HepG2 (cell line): ENCODE data around the gene TPD52L2. TPM values are rescaled to one million over a fixed set of nuclear protein-coding genes. Genes with fewer than 3 reads are reported as not detected.

Experiments
- AKAP8 ChIP-seq: sonication (generic); formaldehyde crosslinking; IDR thresholded peaks from 2 replicates; pipeline ENCODE4 v1.5.1; 2020; ENCODE audit warnings: mild to moderate bottlenecking, missing genetic modification reagents
- CTCF ChIP-seq: sonication (generic); formaldehyde crosslinking; IDR thresholded peaks from 2 replicates; pipeline ENCODE4 v1.5.0; 2020; ENCODE audit warnings: mild to moderate bottlenecking, missing genetic modification reagents, moderate library complexity
- EED ChIP-seq: sonication (generic); formaldehyde crosslinking; IDR thresholded peaks from 2 replicates; pipeline ENCODE4 v1.5.0; 2020; ENCODE audit warnings: mild to moderate bottlenecking, missing genetic modification reagents
- EP300 ChIP-seq, 3 experiments: sonication (generic) in 1 of 3; formaldehyde crosslinking in 1 of 3; IDR thresholded peaks; 2 replicates each; pipeline versions ENCODE4 v1.5.1 to v1.6.1; 2011 to 2020; ENCODE audit warnings: low read depth in 2 of 3, low read length in 2 of 3, borderline replicate concordance in 1 of 3, improper control_type of control experiment in 1 of 3, mild to moderate bottlenecking in 1 of 3, missing genetic modification reagents in 1 of 3, moderate library complexity in 1 of 3
- ETV6 ChIP-seq: sonication (generic); formaldehyde crosslinking; conservative IDR thresholded peaks from 2 replicates; pipeline ENCODE4 v1.4.0; 2020; ENCODE audit warnings: missing genetic modification reagents
- ISL2 ChIP-seq: sonication (generic); formaldehyde crosslinking; IDR thresholded peaks from 2 replicates; pipeline ENCODE4 v1.5.0; 2020; ENCODE audit warnings: missing genetic modification reagents
- KLF6 ChIP-seq: IDR thresholded peaks from 2 replicates; pipeline ENCODE4 v1.8.0; 2016; ENCODE audit warnings: missing biosample characterization, missing genetic modification reagents
- MBNL3 ChIP-seq: fragments of 250-450 bp; sonication (Bioruptor Pico); conservative IDR thresholded peaks from 2 replicates; pipeline ENCODE4 v1.8.0; 2022; ENCODE audit warnings: mild to moderate bottlenecking, inconsistent platforms
- PAF1 ChIP-seq: IDR thresholded peaks from 2 replicates; pipeline ENCODE4 v1.6.1; 2016; ENCODE audit warnings: missing genetic modification reagents, missing compliant biosample characterization
- POGK ChIP-seq: sonication (generic); formaldehyde crosslinking; conservative IDR thresholded peaks from 2 replicates; pipeline ENCODE4 v1.8.0; 2022; ENCODE audit warnings: mild to moderate bottlenecking, moderate library complexity, missing genetic modification reagents
- PREB ChIP-seq: sonication (generic); formaldehyde crosslinking; IDR thresholded peaks from 2 replicates; pipeline ENCODE4 v1.4.0; 2020; ENCODE audit warnings: missing genetic modification reagents
- PRPF4 ChIP-seq: fragments of 200-400 bp; formaldehyde crosslinking; IDR thresholded peaks from 2 replicates; pipeline ENCODE4 v1.6.1; 2016; ENCODE audit warnings: low read length, low read depth; ENCODE audit not compliant: poor library complexity, severe bottlenecking
- TSC22D2 ChIP-seq: sonication (generic); formaldehyde crosslinking; IDR thresholded peaks from 2 replicates; pipeline ENCODE4 v1.5.1; 2020; ENCODE audit warnings: missing genetic modification reagents, mild to moderate bottlenecking, borderline replicate concordance
- U2AF1 ChIP-seq: fragments of 200-400 bp; formaldehyde crosslinking; optimal IDR thresholded peaks from 2 replicates; pipeline ENCODE3; 2017; ENCODE audit warnings: mild to moderate bottlenecking, low read depth, low read length
- ZBTB25 ChIP-seq: IDR thresholded peaks from 2 replicates; pipeline ENCODE4 v1.6.1; 2018; ENCODE audit warnings: missing genetic modification reagents
- ZFP36L2 ChIP-seq: sonication (generic); formaldehyde crosslinking; IDR thresholded peaks from 2 replicates; pipeline ENCODE4 v1.4.0; 2020; ENCODE audit warnings: missing genetic modification reagents
- ZNF138 ChIP-seq: sonication (generic); formaldehyde crosslinking; IDR thresholded peaks from 2 replicates; pipeline ENCODE4 v1.5.0; 2020; ENCODE audit warnings: mild to moderate bottlenecking, low read depth, missing genetic modification reagents
- ZNF275 ChIP-seq: sonication (generic); formaldehyde crosslinking; IDR thresholded peaks from 2 replicates; pipeline ENCODE4 v1.8.0; 2022; ENCODE audit warnings: missing genetic modification reagents, mild to moderate bottlenecking, inconsistent platforms, borderline replicate concordance
- ZNF800 ChIP-seq: sonication (generic); formaldehyde crosslinking; IDR thresholded peaks from 2 replicates; pipeline ENCODE4 v1.4.0; 2020; ENCODE audit warnings: missing genetic modification reagents
- polyA plus RNA-seq, 8 experiments: library from polyadenylated mRNA; depleted of rRNA in 3 of 8; stranded (reverse) in 7 of 8; unstranded in 1 of 8; fragments of >200 nt; fragmentation: Illumina TruSeq in 4 of 8; extraction: Trizol in 4 of 8; gene quantifications; 2 replicates each; pipeline versions ENCODE4 v1.2.1 to v1.2.3, GENCODE V29; 2011 to 2016; ENCODE audit warnings: low read depth in 4 of 8, missing spikeins in 1 of 8, mixed read lengths in 1 of 8; ENCODE audit not compliant: insufficient read depth in 1 of 8
- total RNA-seq, 5 experiments: library from RNA; depleted of rRNA; stranded (reverse); fragments of >200 nt; fragmentation: Illumina TruSeq; extraction: Trizol; gene quantifications; 2 replicates each; pipeline ENCODE4 v1.2.3, GENCODE V29; 2016; ENCODE audit warnings: low read depth in 1 of 5

Gene TPD52L2
- total and polyA plus RNA-seq, 2 of the 13 experiments (the other 11 are each of a cell fraction or from before 2014, with no cell fraction given), result 156 to 184 TPM

- TF ChIP-seq TSC22D2 (CRISPR knock-in tag), result peak; percentile 23; the same call in 1 of the 2 replicates
- TF ChIP-seq ZBTB25, result no peak; the same call in 1 of the 2 replicates
- TF ChIP-seq ETV6 (CRISPR knock-in tag), result peak; percentile 2; the same call in 1 of the 2 replicates
- TF ChIP-seq ZFP36L2 (CRISPR knock-in tag), result no peak
- TF ChIP-seq ZNF138, result no peak
- no peak for TF ChIP-seq KLF6
- TF ChIP-seq ZNF275 (CRISPR knock-in tag), result peak; percentile 69; the same call in 1 of the 2 replicates
- TF ChIP-seq ISL2, result peak; percentile 57
- TF ChIP-seq CTCF, result peak; percentile 31
- TF ChIP-seq EED, result no peak
- no peak for TF ChIP-seq MBNL3 (CRISPR knock-in tag)
- no peak for TF ChIP-seq EP300 (IDR thresholded peaks at IDR 0.05; ENCODE audit: low read depth in 2 of 2, low read length in 2 of 2)
- peak; percentile 10; the same call in 1 of the 2 replicates for TF ChIP-seq EP300 (CRISPR knock-in tag; IDR thresholded peaks at IDR 0.05; ENCODE audit: borderline replicate concordance)
- no peak for TF ChIP-seq PREB (CRISPR knock-in tag)
- TF ChIP-seq PRPF4, result no peak
- no peak; the same call in 1 of the 2 replicates for TF ChIP-seq AKAP8 (CRISPR knock-in tag)
- no peak for TF ChIP-seq U2AF1
- TF ChIP-seq PAF1 (CRISPR knock-in tag), result no peak
- TF ChIP-seq POGK (CRISPR knock-in tag), result peak; percentile 82; the same call in 1 of the 2 replicates
- TF ChIP-seq ZNF800 (CRISPR knock-in tag), result peak; percentile 100
These were observed 32.9 kb upstream of the TPD52L2 start (continued) for GRCh38 chr20:63831993-63832686.
